Activated naive CD8-positive, alpha-beta T cell (primary cell): ENCODE measurements around the gene PYY.
A peak's percentile ranks its signal among the peaks of the same experiment; 100 is the strongest.
"Not testable (repeated sequence)": the region's sequence is repeated elsewhere in the genome, so short reads cannot be mapped to it uniquely, and the experiment has no call there.

Experiments
- H3K27ac Mint-ChIP-seq: one replicate; pipeline ENCODE4 v1.8.0; 2021; ENCODE audit warnings: mixed read lengths
- H3K27me3 Mint-ChIP-seq: one replicate; pipeline ENCODE4 v1.8.0; 2021; ENCODE audit warnings: mixed read lengths
- H3K36me3 Mint-ChIP-seq: one replicate; pipeline ENCODE4 v1.8.0; 2021; ENCODE audit warnings: mixed read lengths
- H3K4me1 Mint-ChIP-seq: one replicate; pipeline ENCODE4 v1.8.0; 2021; ENCODE audit warnings: low read depth, mixed read lengths
- H3K4me3 Mint-ChIP-seq: one replicate; pipeline ENCODE4 v1.8.0; 2021; ENCODE audit warnings: mild to moderate bottlenecking, mixed read lengths
- H3K9me3 Mint-ChIP-seq: one replicate; pipeline ENCODE4 v1.8.0; 2021; ENCODE audit warnings: low read depth, mixed read lengths

Gene PYY

GRCh38 chr17:43942051-43942685 is 11.6 kb downstream of the PYY start, which contains the start of gene PPY:
PPY (minus strand) TSS chr17:43942476; CDS start chr17:43941654, 822 bp downstream.
- Mint-ChIP-seq H3K36me3 (no peaks in the 10 kb centered on the region), H3K9me3 (no peaks in the 10 kb centered on the region), H3K27me3 (no peaks in the 10 kb centered on the region)

GRCh38 chr17:43940630-43941029 is 13.1 kb downstream of the PYY start:
- no peak overlapping the region for H3K4me3 Mint-ChIP-seq
- no peaks in the 10 kb centered on the region for H3K36me3 Mint-ChIP-seq
- peaks cover 18% of the 10 kb centered on the region for H3K4me1 Mint-ChIP-seq
- peak overlapping the region; percentile 55 for H3K27ac Mint-ChIP-seq
- no peaks in the 10 kb centered on the region for H3K9me3 Mint-ChIP-seq
- no peaks in the 10 kb centered on the region for H3K27me3 Mint-ChIP-seq

More at GRCh38 chr17:43942051-43942685, 11.6 kb downstream of the PYY start, which contains the start of gene PPY:
- H3K27ac Mint-ChIP-seq, result no peak within 1 kb of the TSS
- H3K4me1 Mint-ChIP-seq, result peaks cover 18% of the 10 kb centered on the region
- no peak within 1 kb of the TSS for H3K4me3 Mint-ChIP-seq

GRCh38 chr17:43939886-43940285 is 13.9 kb downstream of the PYY start:
- H3K36me3 Mint-ChIP-seq, result no peaks in the 10 kb centered on the region
- no peaks in the 10 kb centered on the region for H3K9me3 Mint-ChIP-seq
- H3K4me1 Mint-ChIP-seq, result peaks cover 18% of the 10 kb centered on the region
- no peaks in the 10 kb centered on the region for H3K27me3 Mint-ChIP-seq
- H3K27ac Mint-ChIP-seq, result no peak overlapping the region
- H3K4me3 Mint-ChIP-seq, result no peak overlapping the region

GRCh38 chr17:43939452-43939851 is 14.3 kb downstream of the PYY start:
- not testable (repeated sequence) for H3K36me3 Mint-ChIP-seq, H3K27me3 Mint-ChIP-seq, H3K9me3 Mint-ChIP-seq
- Mint-ChIP-seq H3K27ac (peak overlapping the region; percentile 54), H3K4me1 (peaks cover 18% of the 10 kb centered on the region), H3K4me3 (peak overlapping the region; percentile 64)

- Mint-ChIP-seq H3K27me3 (no peaks in the 10 kb centered on the region), H3K4me1 (peaks cover 15% of the 10 kb centered on the region), H3K36me3 (no peaks in the 10 kb centered on the region), H3K4me3 (peak overlapping the region; percentile 64), H3K27ac (no peak overlapping the region), H3K9me3 (no peaks in the 10 kb centered on the region)
These were observed 14.9 kb downstream of the PYY start for GRCh38 chr17:43938838-43939182.

GRCh38 chr17:43936434-43936833 is 17.3 kb downstream of the PYY start:
- Mint-ChIP-seq H3K27me3 (no peaks in the 10 kb centered on the region), H3K27ac (no peak overlapping the region), H3K9me3 (no peaks in the 10 kb centered on the region)

GRCh38 chr17:43935926-43936261 is 17.8 kb downstream of the PYY start:
- Mint-ChIP-seq H3K4me3 (no peak overlapping the region), H3K27me3 (no peaks in the 10 kb centered on the region), H3K4me1 (peaks cover 15% of the 10 kb centered on the region), H3K9me3 (no peaks in the 10 kb centered on the region), H3K36me3 (no peaks in the 10 kb centered on the region), H3K27ac (no peak overlapping the region)

More at GRCh38 chr17:43936434-43936833, 17.3 kb downstream of the PYY start:
- Mint-ChIP-seq H3K4me1 (peaks cover 15% of the 10 kb centered on the region), H3K4me3 (peak overlapping the region; percentile 46), H3K36me3 (no peaks in the 10 kb centered on the region)

GRCh38 chr17:43935204-43935925 is 18.4 kb downstream of the PYY start:
- Mint-ChIP-seq H3K9me3 (no peaks in the 10 kb centered on the region), H3K27me3 (no peaks in the 10 kb centered on the region), H3K4me1 (peaks cover 15% of the 10 kb centered on the region), H3K27ac (no peak overlapping the region), H3K36me3 (no peaks in the 10 kb centered on the region), H3K4me3 (no peak overlapping the region)

- H3K27ac Mint-ChIP-seq, result no peak overlapping the region
These were observed 20.8 kb downstream of the PYY start for GRCh38 chr17:43932923-43933322.

GRCh38 chr17:43932357-43932756 is 21.4 kb downstream of the PYY start:
- Mint-ChIP-seq H3K27me3 (no peaks in the 10 kb centered on the region), H3K4me1 (peaks cover 20% of the 10 kb centered on the region), H3K36me3 (no peaks in the 10 kb centered on the region), H3K4me3 (no peak overlapping the region), H3K27ac (no peak overlapping the region), H3K9me3 (no peaks in the 10 kb centered on the region)

More at GRCh38 chr17:43932923-43933322, 20.8 kb downstream of the PYY start:
- H3K36me3 Mint-ChIP-seq, result no peaks in the 10 kb centered on the region
- H3K4me1 Mint-ChIP-seq, result peaks cover 18% of the 10 kb centered on the region
- no peak overlapping the region for H3K4me3 Mint-ChIP-seq
- H3K9me3 Mint-ChIP-seq, result no peaks in the 10 kb centered on the region
- no peaks in the 10 kb centered on the region for H3K27me3 Mint-ChIP-seq

GRCh38 chr17:43931062-43931571 is 22.6 kb downstream of the PYY start:
- H3K4me1 Mint-ChIP-seq, result peaks cover 24% of the 10 kb centered on the region
- no peaks in the 10 kb centered on the region for H3K9me3 Mint-ChIP-seq
- no peaks in the 10 kb centered on the region for H3K36me3 Mint-ChIP-seq
- no peak overlapping the region for H3K27ac Mint-ChIP-seq
- no peak overlapping the region for H3K4me3 Mint-ChIP-seq
- no peaks in the 10 kb centered on the region for H3K27me3 Mint-ChIP-seq

- Mint-ChIP-seq H3K9me3 (no peaks in the 10 kb centered on the region), H3K27ac (peak overlapping the region; percentile 70), H3K27me3 (no peaks in the 10 kb centered on the region), H3K4me1 (peaks cover 24% of the 10 kb centered on the region), H3K4me3 (no peak overlapping the region), H3K36me3 (no peaks in the 10 kb centered on the region)
These were observed 25.1 kb downstream of the PYY start for GRCh38 chr17:43928609-43929008.

- peak overlapping the region; percentile 83 for H3K4me3 Mint-ChIP-seq
- peaks cover 24% of the 10 kb centered on the region for H3K4me1 Mint-ChIP-seq
- not testable (repeated sequence) for H3K9me3 Mint-ChIP-seq, H3K27me3 Mint-ChIP-seq, H3K36me3 Mint-ChIP-seq
- peak overlapping the region; percentile 84 for H3K27ac Mint-ChIP-seq
These were observed 25.8 kb downstream of the PYY start for GRCh38 chr17:43927929-43928328.

GRCh38 chr17:43927060-43927864 is 26.5 kb downstream of the PYY start:
- Mint-ChIP-seq H3K4me3 (peak overlapping the region; percentile 83), H3K36me3 (no peaks in the 10 kb centered on the region), H3K9me3 (no peaks in the 10 kb centered on the region), H3K4me1 (peaks cover 24% of the 10 kb centered on the region), H3K27me3 (no peaks in the 10 kb centered on the region), H3K27ac (peak overlapping the region; percentile 84)

GRCh38 chr17:43924558-43924957 is 29.2 kb downstream of the PYY start:
- no peaks in the 10 kb centered on the region for H3K27me3 Mint-ChIP-seq

More at GRCh38 chr17:43924558-43924957, 29.2 kb downstream of the PYY start:
- Mint-ChIP-seq H3K9me3 (no peaks in the 10 kb centered on the region), H3K27ac (no peak overlapping the region), H3K4me1 (peaks cover 21% of the 10 kb centered on the region), H3K36me3 (no peaks in the 10 kb centered on the region), H3K4me3 (no peak overlapping the region)
